HG02870 (cell line): ENCODE results near the gene SPINK8.
"Not testable (repeated sequence)": the region's sequence is repeated elsewhere in the genome, so short reads cannot be mapped to it uniquely, and the experiment has no call there.

ENCODE experiments used
- ATAC-seq: cut with Tn5 transposase; IDR thresholded peaks from one replicate; pipeline ENCODE4 v1.9.1; 2021; ENCODE audit warnings: mild to moderate bottlenecking, moderate library complexity; ENCODE audit not compliant: unreplicated experiment

SPINK8 gene

GRCh38 chr3:48333346-48334245 lies at the start of gene SPINK8:
Gene SPINK8 (minus strand): TSS chr3:48333661. CDS start chr3:48328341, 5,320 bp downstream.
- ATAC-seq = not testable (repeated sequence)

GRCh38 chr3:48372862-48373435 lies 39.5 kb upstream of the SPINK8 start:
- ATAC-seq = no peak

GRCh38 chr3:48372377-48372770 lies 38.9 kb upstream of the SPINK8 start:
- ATAC-seq = no peak

GRCh38 chr3:48371651-48372376 lies 38.4 kb upstream of the SPINK8 start, which contains the start of gene FBXW12:
Gene FBXW12 (plus strand): TSS chr3:48372219. CDS start chr3:48372768, 549 bp downstream.
- ATAC-seq = no peak

GRCh38 chr3:48370333-48370713 lies 36.9 kb upstream of the SPINK8 start:
- ATAC-seq = no peak

- ATAC-seq = no peak
Measured at GRCh38 chr3:48369693-48370332, 36.4 kb upstream of the SPINK8 start.

GRCh38 chr3:48367201-48367600 lies 33.7 kb upstream of the SPINK8 start:
- ATAC-seq = no peak

- ATAC-seq = no peak
Measured at GRCh38 chr3:48364840-48365239, 31.4 kb upstream of the SPINK8 start.

- ATAC-seq = no peak
Measured at GRCh38 chr3:48361928-48362327, 28.5 kb upstream of the SPINK8 start.

- ATAC-seq = no peak
Measured at GRCh38 chr3:48356419-48356818, 23.0 kb upstream of the SPINK8 start.

- no peak for ATAC-seq
Measured at GRCh38 chr3:48353987-48354386, 20.5 kb upstream of the SPINK8 start.

- no peak for ATAC-seq
Measured at GRCh38 chr3:48352546-48352945, 19.1 kb upstream of the SPINK8 start.

- ATAC-seq = no peak
Measured at GRCh38 chr3:48347500-48347899, 14.0 kb upstream of the SPINK8 start.

GRCh38 chr3:48345946-48346572 lies 12.6 kb upstream of the SPINK8 start:
- no peak for ATAC-seq

GRCh38 chr3:48344867-48345507 lies 11.5 kb upstream of the SPINK8 start:
- ATAC-seq = no peak

- no peak for ATAC-seq
Measured at GRCh38 chr3:48343432-48343831, 10.0 kb upstream of the SPINK8 start.

- no peak for ATAC-seq
Measured at GRCh38 chr3:48338635-48339034, 5.2 kb upstream of the SPINK8 start.

- ATAC-seq = not testable (repeated sequence)
Measured at GRCh38 chr3:48337536-48337935, 4.1 kb upstream of the SPINK8 start.

- not testable (repeated sequence) for ATAC-seq
Measured at GRCh38 chr3:48335286-48335685, 1.8 kb upstream of the SPINK8 start.

- no peak for ATAC-seq
Measured at GRCh38 chr3:48334605-48335004, 1.1 kb upstream of the SPINK8 start.
